Type B pancreatic cell (in vitro differentiated cells): ENCODE results near the gene ARPC5L. TPM values are rescaled to one million over a fixed set of nuclear protein-coding genes. Genes with fewer than 3 reads are reported as not detected.

Experiments used
- DNase-seq: peaks from one replicate; pipeline ENCODE4 v3.0.0; 2021; ENCODE audit warnings: mixed read lengths; ENCODE audit not compliant: unreplicated experiment; ENCODE audit errors: extremely low spot score
- H3K27ac Mint-ChIP-seq: 2 replicates; pipeline ENCODE4 v1.8.0; 2021; ENCODE audit warnings: mild to moderate bottlenecking, mixed read lengths
- H3K27me3 Mint-ChIP-seq: 2 replicates; pipeline ENCODE4 v1.8.0; 2021; ENCODE audit warnings: mixed read lengths
- H3K36me3 Mint-ChIP-seq: 2 replicates; pipeline ENCODE4 v1.8.0; 2021; ENCODE audit warnings: mixed read lengths
- H3K4me1 Mint-ChIP-seq: one replicate; pipeline ENCODE4 v1.8.0; 2021; ENCODE audit warnings: mixed read lengths; ENCODE audit not compliant: unreplicated experiment
- H3K4me3 Mint-ChIP-seq: 2 replicates; pipeline ENCODE4 v1.8.0; 2021; ENCODE audit warnings: mild to moderate bottlenecking, mixed read lengths
- H3K9me3 Mint-ChIP-seq: 2 replicates; pipeline ENCODE4 v1.8.0; 2021; ENCODE audit warnings: mixed read lengths
- CTCF ChIP-seq: fragments of 200-600 bp; sonication (generic); conservative IDR thresholded peaks from 2 replicates; pipeline ENCODE4 v1.5.0; 2021; ENCODE audit warnings: antibody characterized with exemption, mild to moderate bottlenecking
- total RNA-seq: library from RNA; stranded (reverse); gene quantifications from 2 replicates; pipeline ENCODE4 v1.2.1, GENCODE V29; 2021; ENCODE audit warnings: low replicate concordance

ARPC5L gene
- total RNA-seq, 1 donor from 2014 or later = 37.9 TPM

DNA sequence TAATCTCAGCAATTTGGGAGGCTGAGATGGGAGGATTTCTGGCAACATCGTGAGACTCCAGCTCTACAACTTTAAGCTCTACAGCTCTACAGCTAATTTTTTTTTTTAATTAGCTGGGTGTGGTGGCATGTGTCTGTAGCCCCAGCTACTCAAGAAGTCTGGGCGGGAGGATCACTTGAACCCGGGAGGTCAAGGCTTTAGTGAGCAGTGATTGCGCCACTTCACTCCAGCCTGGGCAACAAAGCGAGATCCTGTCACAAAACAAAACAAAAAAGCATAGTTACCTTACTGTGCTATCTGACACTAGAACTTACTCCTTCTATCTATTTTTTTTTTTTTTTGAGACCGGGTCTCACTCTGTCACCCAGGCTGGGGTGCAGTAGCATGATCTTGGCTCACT is 15.0 kb upstream of the ARPC5L start:
- no peaks in the 10 kb centered on the region for H3K9me3 Mint-ChIP-seq
- H3K36me3 Mint-ChIP-seq = no peaks in the 10 kb centered on the region
- no peaks in the 10 kb centered on the region for H3K27me3 Mint-ChIP-seq
- no peak overlapping the region for H3K27ac Mint-ChIP-seq
- DNase-seq = no peak
- no peak for TF ChIP-seq CTCF
- H3K4me1 Mint-ChIP-seq = peaks cover 7% of the 10 kb centered on the region
- no peak overlapping the region for H3K4me3 Mint-ChIP-seq

DNA sequence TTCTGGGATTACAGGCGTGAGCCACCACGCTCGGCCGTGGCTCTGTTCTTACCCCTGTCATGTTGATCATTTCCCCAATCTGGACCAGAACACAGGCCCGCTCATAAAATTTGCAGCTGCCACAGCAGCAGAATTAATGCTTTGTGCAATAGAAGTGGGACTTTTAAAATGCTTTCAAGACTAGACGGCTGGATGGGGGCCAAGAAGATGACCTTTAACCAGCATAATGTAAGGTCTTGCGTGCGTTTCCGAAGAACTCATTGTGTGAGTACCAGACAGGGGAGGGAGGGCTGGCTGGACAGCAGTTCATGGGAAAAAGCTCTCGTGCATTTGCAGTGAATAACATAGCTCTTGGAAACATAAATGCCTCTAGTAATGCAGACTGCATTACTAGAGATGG is 12.1 kb upstream of the ARPC5L start:
- H3K4me3 Mint-ChIP-seq = peak overlapping the region; percentile 39
- no peaks in the 10 kb centered on the region for H3K36me3 Mint-ChIP-seq
- peak overlapping the region; percentile 8 for H3K27ac Mint-ChIP-seq
- no peak for DNase-seq
- H3K9me3 Mint-ChIP-seq = no peaks in the 10 kb centered on the region
- TF ChIP-seq CTCF = no peak
- H3K27me3 Mint-ChIP-seq = peaks cover 3% of the 10 kb centered on the region
- peaks cover 12% of the 10 kb centered on the region for H3K4me1 Mint-ChIP-seq

DNA sequence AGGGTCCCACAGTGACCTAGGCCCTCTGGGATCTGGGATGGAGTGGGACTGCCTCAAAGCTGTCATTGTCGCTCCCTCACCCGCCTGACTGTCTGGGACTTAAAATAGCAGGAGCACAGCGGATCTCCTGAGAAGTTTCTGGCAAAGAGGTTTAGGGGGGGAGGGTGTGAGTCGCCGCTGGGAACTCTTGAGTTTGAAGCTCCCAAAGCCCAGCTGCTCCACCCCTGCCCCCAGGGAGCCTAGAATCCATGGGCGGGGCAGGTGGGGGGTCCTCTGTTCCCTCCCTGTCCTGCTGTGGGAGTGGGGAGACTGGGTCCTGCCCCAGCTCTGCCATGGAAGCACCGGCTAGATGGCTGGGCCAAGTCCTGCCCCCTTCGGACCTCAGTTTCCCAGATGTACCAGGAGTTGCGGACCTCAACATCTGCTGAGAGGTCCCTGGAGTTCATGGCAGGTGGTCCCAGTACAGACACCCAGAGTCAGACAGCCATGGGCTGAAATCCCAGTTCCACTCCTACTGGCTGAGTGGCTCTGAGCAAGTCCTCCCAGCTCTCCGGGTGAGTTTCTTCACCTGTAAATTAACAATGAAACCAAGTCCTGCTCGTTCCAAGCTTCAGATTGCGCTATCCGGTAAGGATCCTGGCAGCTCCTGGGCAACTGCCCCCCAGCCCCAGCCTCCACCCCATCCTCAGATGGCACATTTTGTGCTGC is 9.7 kb upstream of the ARPC5L start:
- Mint-ChIP-seq H3K4me1 (peaks cover 12% of the 10 kb centered on the region), H3K27ac (peak overlapping the region; percentile 79), H3K4me3 (peak overlapping the region; percentile 81), H3K27me3 (peaks cover 3% of the 10 kb centered on the region), H3K9me3 (no peaks in the 10 kb centered on the region), H3K36me3 (no peaks in the 10 kb centered on the region)
- no peak for DNase-seq
- TF ChIP-seq CTCF = no peak

- peak; percentile 88 for DNase-seq
- peak within 1 kb of the TSS; percentile 79 for H3K27ac Mint-ChIP-seq
Measured at GRCh38 chr9:124852829-124853531, 8.9 kb upstream of the ARPC5L start, which contains the start of gene WDR38. WDR38 (plus strand) TSS chr9:124853460; CDS start chr9:124853532, 72 bp downstream.

GRCh38 chr9:124853605-124854143 is 8.3 kb upstream of the ARPC5L start:
- H3K4me1 Mint-ChIP-seq = peaks cover 12% of the 10 kb centered on the region
- H3K27me3 Mint-ChIP-seq = peaks cover 3% of the 10 kb centered on the region
- H3K4me3 Mint-ChIP-seq = peak overlapping the region; percentile 81
- no peaks in the 10 kb centered on the region for H3K9me3 Mint-ChIP-seq
- no peak overlapping the region for H3K27ac Mint-ChIP-seq
- H3K36me3 Mint-ChIP-seq = no peaks in the 10 kb centered on the region
- no peak for TF ChIP-seq CTCF
- no peak for DNase-seq

More at GRCh38 chr9:124852829-124853531, 8.9 kb upstream of the ARPC5L start, which contains the start of gene WDR38:
- peak; percentile 100 for TF ChIP-seq CTCF
- Mint-ChIP-seq H3K4me3 (peak within 1 kb of the TSS; percentile 81), H3K4me1 (peaks cover 12% of the 10 kb centered on the region), H3K9me3 (no peaks in the 10 kb centered on the region), H3K27me3 (peaks cover 3% of the 10 kb centered on the region), H3K36me3 (no peaks in the 10 kb centered on the region)
